ENCODE data around the gene COA8. TPM values are rescaled to one million over a fixed set of nuclear protein-coding genes. Genes with fewer than 3 reads are reported as not detected.
A peak's percentile ranks its signal among the peaks of the same experiment; 100 is the strongest.

The COA8 gene
- total RNA-seq, 4 donors from 2014 or later, result 1.5 to 17.1 (median 15.2) TPM; not detected in 1

- TF ChIP-seq EP300 (IDR thresholded peaks at IDR 0.05; ENCODE audit: low read depth), result no peak
- TF ChIP-seq POLR2AphosphoS5 (IDR thresholded peaks at IDR 0.05), result no peak
- no peak for TF ChIP-seq CTCF (IDR thresholded peaks at IDR 0.05)
- no peak for TF ChIP-seq POLR2A (IDR thresholded peaks at IDR 0.05)
- whole genome bisulfite sequencing, 2 donors (ENCODE audit: low coverage in 1 of 2), result 81% methylated on average over 29 of the region's 32 CpGs; no CpG with 5 or more reads in 1 of the 2 donors
- Histone ChIP-seq H3K9me3 (no peaks in the 10 kb centered on the region), H3K27me3 (no peaks in the 10 kb centered on the region), H3K4me3 (peak overlapping the region in 1 of 4 donors; percentile 11), H3K27ac (peak overlapping the region; percentile 66 to 94 (median 86)), H3K36me3 (no peaks in the 10 kb centered on the region), H3K4me1 (peaks cover 27 to 60% (median 46%) of the 10 kb centered on the region in 4 donors)
- in situ Hi-C loops (cut with MboI; ENCODE audit: low pct_ligation_motif_present in 1 of 4, low pct_unique_long_range_greater_than_20kb in 1 of 4, low sequenced_read_pairs in 3 of 4) (no loop called here), intact Hi-C loops (cut with DNase I; ENCODE audit: low total_unique reads) (no loop called here)
- no peak for DNase-seq
Measured at GRCh38 chr14:103532216-103533136, 30.3 kb upstream of the COA8 start.

GRCh38 chr14:103533137-103533998, 29.4 kb upstream of the COA8 start:
- no peak for DNase-seq
- 71% methylated on average over 21 of the region's 23 CpGs; no CpG with 5 or more reads in 1 of the 2 donors for WGBS, 2 donors (ENCODE audit: low coverage in 1 of 2)
- intact Hi-C loops (cut with DNase I; ENCODE audit: low total_unique reads), result no loop called here
- Histone ChIP-seq H3K27ac (peak overlapping the region; percentile 66 to 94 (median 86)), H3K4me3 (peak overlapping the region in 1 of 4 donors; percentile 11), H3K27me3 (no peaks in the 10 kb centered on the region), H3K4me1 (peaks cover 21 to 60% (median 39%) of the 10 kb centered on the region in 4 donors), H3K36me3 (no peaks in the 10 kb centered on the region), H3K9me3 (no peaks in the 10 kb centered on the region)
- no peak for TF ChIP-seq EP300 (IDR thresholded peaks at IDR 0.05; ENCODE audit: low read depth)
- TF ChIP-seq CTCF (IDR thresholded peaks at IDR 0.05), result no peak
- TF ChIP-seq POLR2A (IDR thresholded peaks at IDR 0.05), result no peak
- no peak for TF ChIP-seq POLR2AphosphoS5 (IDR thresholded peaks at IDR 0.05)
- in situ Hi-C loops (cut with MboI; ENCODE audit: low pct_ligation_motif_present in 1 of 4, low pct_unique_long_range_greater_than_20kb in 1 of 4, low sequenced_read_pairs in 3 of 4), result no loop called here

- H3K4me1 ChIP-seq, result peaks cover 24 to 63% (median 42%) of the 10 kb centered on the region in 4 donors
- intact Hi-C loops (cut with DNase I; ENCODE audit: low total_unique reads), result no loop called here
- no peak overlapping the region for H3K4me3 ChIP-seq
Measured at GRCh38 chr14:103533999-103534575, 28.7 kb upstream of the COA8 start.

More at GRCh38 chr14:103533999-103534575, 28.7 kb upstream of the COA8 start:
- no peaks in the 10 kb centered on the region for H3K9me3 ChIP-seq
- H3K27me3 ChIP-seq, result no peaks in the 10 kb centered on the region
- H3K36me3 ChIP-seq, result no peaks in the 10 kb centered on the region
- DNase-seq, result no peak
- WGBS, 2 donors (ENCODE audit: low coverage in 1 of 2), result 85% methylated on average over 23 of the region's 25 CpGs; no CpG with 5 or more reads in 1 of the 2 donors
- in situ Hi-C loops (cut with MboI; ENCODE audit: low pct_ligation_motif_present in 1 of 4, low pct_unique_long_range_greater_than_20kb in 1 of 4, low sequenced_read_pairs in 3 of 4), result no loop called here
- H3K27ac ChIP-seq, result peak overlapping the region; percentile 66 to 94 (median 86)
- TF ChIP-seq POLR2AphosphoS5 (IDR thresholded peaks at IDR 0.05) (no peak), EP300 (IDR thresholded peaks at IDR 0.05; ENCODE audit: low read depth) (no peak), POLR2A (IDR thresholded peaks at IDR 0.05) (no peak), CTCF (IDR thresholded peaks at IDR 0.05) (no peak)

Measured in transverse colon (tissue), 4 donors.